Measurements from ENCODE around the gene BEND3. TPM values are rescaled to one million over a fixed set of nuclear protein-coding genes. Genes with fewer than 3 reads are reported as not detected.
A peak's percentile ranks its signal among the peaks of the same experiment; 100 is the strongest.

Gene BEND3
- total and polyA plus RNA-seq, 11 donors: 0.30 to 2.0 (median 1.3) TPM

DNA sequence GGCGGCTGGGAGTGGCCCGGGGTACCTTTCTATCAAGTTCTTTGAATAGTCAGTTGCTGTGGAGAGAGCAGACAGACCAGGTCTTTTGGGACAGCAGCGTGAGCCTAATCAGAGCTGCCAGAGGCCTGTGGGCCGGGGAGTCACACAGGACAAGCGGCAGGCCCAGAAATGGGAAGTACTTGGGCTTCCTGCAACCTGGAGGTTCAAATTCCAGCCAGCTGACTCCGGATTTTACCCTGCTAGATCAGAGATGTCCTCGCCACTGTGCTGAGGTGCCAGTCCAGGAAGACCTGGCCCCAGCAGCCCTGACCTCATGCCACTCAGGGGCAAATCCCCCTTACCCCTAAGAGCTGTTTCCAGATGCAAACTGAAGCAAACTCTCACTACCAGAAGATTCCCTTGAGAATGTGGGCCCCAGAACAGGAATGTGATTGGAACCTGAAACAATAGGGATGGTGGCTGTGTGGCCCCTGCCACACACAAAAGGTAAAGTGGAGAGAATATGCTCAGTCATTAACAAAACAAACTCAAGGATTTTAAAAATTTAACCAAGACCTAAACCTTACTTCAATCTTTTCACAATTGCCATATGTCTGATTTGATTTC, 9.7 kb downstream of the BEND3 start:
- H3K27me3 ChIP-seq: no peaks in the 10 kb centered on the region
- no peaks in the 10 kb centered on the region for H3K36me3 ChIP-seq
- no peak for DNase-seq
- peaks cover 0 to 15% (median 2%) of the 10 kb centered on the region in 12 donors for H3K4me1 ChIP-seq
- intact Hi-C loops (cut with DNase I): no loop called here
- no peaks in the 10 kb centered on the region for H3K9me3 ChIP-seq
- no peak for TF ChIP-seq POLR2A (IDR thresholded peaks at IDR 0.05)
- TF ChIP-seq, protein P1, sequence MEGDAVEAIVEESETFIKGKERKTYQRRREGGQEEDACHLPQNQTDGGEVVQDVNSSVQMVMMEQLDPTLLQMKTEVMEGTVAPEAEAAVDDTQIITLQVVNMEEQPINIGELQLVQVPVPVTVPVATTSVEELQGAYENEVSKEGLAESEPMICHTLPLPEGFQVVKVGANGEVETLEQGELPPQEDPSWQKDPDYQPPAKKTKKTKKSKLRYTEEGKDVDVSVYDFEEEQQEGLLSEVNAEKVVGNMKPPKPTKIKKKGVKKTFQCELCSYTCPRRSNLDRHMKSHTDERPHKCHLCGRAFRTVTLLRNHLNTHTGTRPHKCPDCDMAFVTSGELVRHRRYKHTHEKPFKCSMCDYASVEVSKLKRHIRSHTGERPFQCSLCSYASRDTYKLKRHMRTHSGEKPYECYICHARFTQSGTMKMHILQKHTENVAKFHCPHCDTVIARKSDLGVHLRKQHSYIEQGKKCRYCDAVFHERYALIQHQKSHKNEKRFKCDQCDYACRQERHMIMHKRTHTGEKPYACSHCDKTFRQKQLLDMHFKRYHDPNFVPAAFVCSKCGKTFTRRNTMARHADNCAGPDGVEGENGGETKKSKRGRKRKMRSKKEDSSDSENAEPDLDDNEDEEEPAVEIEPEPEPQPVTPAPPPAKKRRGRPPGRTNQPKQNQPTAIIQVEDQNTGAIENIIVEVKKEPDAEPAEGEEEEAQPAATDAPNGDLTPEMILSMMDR (IDR thresholded peaks at IDR 0.05): no peak
- ATAC-seq: no peak
- H3K27ac ChIP-seq: no peak overlapping the region
- 61 to 78% (median 72%) methylated on average over 6 to 7 of the region's 7 CpGs for WGBS, 4 donors
- no peak overlapping the region for H3K4me3 ChIP-seq

DNA sequence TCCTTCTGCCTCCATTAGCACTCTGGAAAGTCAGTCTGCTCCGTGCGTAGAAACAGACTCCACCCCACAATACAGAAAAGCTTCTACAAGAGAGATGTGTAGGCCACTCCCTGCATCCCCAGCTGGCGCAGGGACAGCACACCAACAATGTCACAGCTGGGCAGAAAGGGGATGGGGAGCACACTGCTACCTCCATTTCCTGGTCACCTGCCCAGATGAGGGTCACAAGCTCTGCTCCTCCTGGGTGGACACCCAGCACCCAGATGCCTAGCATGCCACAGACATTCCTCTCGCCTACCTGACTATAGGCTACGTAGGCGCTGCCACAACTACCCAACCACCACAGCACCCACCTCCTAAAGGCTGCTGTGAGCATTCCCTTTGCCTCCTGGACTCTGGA, 12.2 kb downstream of the BEND3 start:
- Histone ChIP-seq H3K27me3 (no peaks in the 10 kb centered on the region), H3K36me3 (no peaks in the 10 kb centered on the region), H3K27ac (no peak overlapping the region), H3K4me3 (no peak overlapping the region), H3K9me3 (no peaks in the 10 kb centered on the region), H3K4me1 (peaks cover 0 to 15% (median 0%) of the 10 kb centered on the region in 12 donors)
- WGBS, 4 donors: 87 to 92% (median 89%) methylated on average over 6 of the region's 6 CpGs
- TF ChIP-seq POLR2A (IDR thresholded peaks at IDR 0.05): no peak
- TF ChIP-seq, protein P1 (IDR thresholded peaks at IDR 0.05): no peak
- no peak for DNase-seq
- intact Hi-C loops (cut with DNase I): no loop called here
- ATAC-seq: no peak

DNA sequence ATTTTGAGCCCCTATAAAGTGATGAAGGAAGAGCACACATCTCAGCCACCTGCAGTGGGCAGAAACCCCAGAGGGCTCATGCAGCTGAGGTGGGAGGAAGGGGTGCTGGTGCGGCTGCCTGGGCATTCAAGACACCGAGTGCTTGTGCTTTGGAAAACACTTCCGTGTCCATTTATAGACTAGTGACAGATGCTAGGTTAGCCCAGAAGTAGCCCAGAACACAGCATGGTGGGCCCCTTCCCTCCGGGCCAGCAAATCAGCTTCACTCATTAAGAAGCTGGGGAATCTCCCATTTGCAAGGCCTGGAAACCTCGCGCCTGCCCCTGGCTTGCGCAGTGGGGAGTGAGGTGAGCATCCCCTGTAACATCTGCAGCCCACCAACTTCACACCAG, 12.9 kb downstream of the BEND3 start:
- peaks cover 0 to 15% (median 0%) of the 10 kb centered on the region in 12 donors for H3K4me1 ChIP-seq
- intact Hi-C loops (cut with DNase I): no loop called here
- no peaks in the 10 kb centered on the region for H3K27me3 ChIP-seq
- no peak for TF ChIP-seq POLR2A (IDR thresholded peaks at IDR 0.05)
- TF ChIP-seq, protein P1 (IDR thresholded peaks at IDR 0.05): no peak
- H3K9me3 ChIP-seq: no peaks in the 10 kb centered on the region
- 77 to 86% (median 83%) methylated on average over 5 to 7 of the region's 7 CpGs for WGBS, 4 donors
- no peak for DNase-seq
- ATAC-seq: no peak
- H3K27ac ChIP-seq: no peak overlapping the region
- H3K36me3 ChIP-seq: no peaks in the 10 kb centered on the region
- H3K4me3 ChIP-seq: no peak overlapping the region

DNA sequence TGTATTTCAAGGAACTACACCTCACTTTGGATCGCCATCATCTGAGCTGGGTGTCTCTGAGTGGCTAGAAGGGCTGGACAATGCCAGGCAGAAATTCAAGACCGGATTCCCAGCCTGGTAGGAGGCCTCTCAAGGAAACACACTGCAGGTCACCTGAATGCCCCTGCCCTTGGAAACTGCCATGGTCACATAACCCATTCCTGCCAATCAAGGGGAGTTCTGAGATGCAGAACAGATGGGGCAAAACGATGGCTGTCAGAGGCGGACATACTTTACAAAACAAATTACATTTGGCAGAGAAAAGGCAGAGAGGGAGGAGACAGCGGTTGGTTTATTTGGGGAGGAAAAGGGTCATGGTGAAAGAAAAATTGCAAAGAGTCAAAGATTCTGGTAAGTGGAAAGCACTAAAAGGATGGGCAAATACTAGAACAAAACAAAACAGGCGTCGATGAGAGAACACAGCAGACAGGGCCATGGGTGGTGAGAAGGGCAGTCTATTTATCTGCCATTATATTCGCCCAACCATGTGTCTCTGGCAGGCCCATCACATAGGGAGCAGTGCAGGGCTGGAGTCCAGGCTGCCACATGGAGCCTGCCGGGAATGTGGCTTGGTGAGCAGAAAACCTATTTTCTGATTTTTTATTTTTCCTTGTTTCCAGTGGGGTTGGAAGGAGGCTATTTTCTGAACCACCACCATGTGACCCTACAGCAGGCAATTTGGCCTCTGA, 13.5 kb downstream of the BEND3 start:
- Histone ChIP-seq H3K9me3 (no peaks in the 10 kb centered on the region), H3K27ac (no peak overlapping the region), H3K36me3 (no peaks in the 10 kb centered on the region), H3K4me3 (no peak overlapping the region), H3K4me1 (peaks cover 0 to 15% (median 0%) of the 10 kb centered on the region in 12 donors), H3K27me3 (no peaks in the 10 kb centered on the region)
- ATAC-seq (peak in 1 of 4 donors; percentile 16), DNase-seq (no peak)
- intact Hi-C loops (cut with DNase I): no loop called here
- 81 to 86% (median 85%) methylated on average over 9 of the region's 9 CpGs for WGBS, 4 donors
- TF ChIP-seq, protein P1 (IDR thresholded peaks at IDR 0.05): no peak
- TF ChIP-seq POLR2A (IDR thresholded peaks at IDR 0.05): no peak
